ENCODE results near the gene FAIM2. TPM values are rescaled to one million over a fixed set of nuclear protein-coding genes. Genes with fewer than 3 reads are reported as not detected.

Gene FAIM2
- total and polyA plus RNA-seq, 9 of the 15 experiments (the other 6 are each of a cell fraction or from before 2014, with no cell fraction given): 0.01 to 0.10 TPM; not detected in 7

GRCh38 chr12:49828133-49829091, 75.3 kb downstream of the FAIM2 start, which contains the start of gene NCKAP5L (continued):
- TF ChIP-seq FUS (optimal IDR thresholded peaks at IDR 0.05; ENCODE audit: low read depth, low read length) (no peak), PTRF (tag; IDR thresholded peaks at IDR 0.05) (no peak), JUN (IDR thresholded peaks at IDR 0.05; ENCODE audit: borderline replicate concordance, low read depth, low read length) (no peak), JUN (CRISPR knock-in tag; IDR thresholded peaks at IDR 0.05; ENCODE audit: borderline replicate concordance) (peak; percentile 88; the same call in 1 of the 2 replicates), BHLHE40 (IDR thresholded peaks at IDR 0.05; ENCODE audit: low read length) (peak; percentile 85), SPI1 (IDR thresholded peaks at IDR 0.05; ENCODE audit: borderline replicate concordance, low read depth, low read length) (peak; percentile 81), NFIC (IDR thresholded peaks at IDR 0.05) (no peak), KAT7 (CRISPR knock-in tag; IDR thresholded peaks at IDR 0.05; ENCODE audit: borderline replicate concordance) (0 out of 2 replicates have a peak, but pooled peaks have one; percentile 71), ATF7 (IDR thresholded peaks at IDR 0.05) (peak; percentile 70), DPF2 (IDR thresholded peaks at IDR 0.05) (peak; percentile 54; the same call in 1 of the 2 replicates), MAZ (CRISPR knock-in tag; conservative IDR thresholded peaks at IDR 0.05 in 1 of 2, IDR thresholded peaks at IDR 0.05 in 1 of 2) (peak; percentile 88 to 91; a peak in 3 of 4 replicates), RCOR1 (IDR thresholded peaks at IDR 0.05; ENCODE audit: borderline replicate concordance in 1 of 2, low read depth in 2 of 2, low read length in 2 of 2) (peak in 1 of 2 experiments; percentile 52; a peak in 1 of 4 replicates), SREBF2 (CRISPR knock-in tag; IDR thresholded peaks at IDR 0.05) (0 out of 2 replicates have a peak, but pooled peaks have one; percentile 56), MEIS2 (IDR thresholded peaks at IDR 0.05; ENCODE audit: partially characterized antibody) (peak; percentile 6), ETV1 (tag; conservative IDR thresholded peaks at IDR 0.05; ENCODE audit: low read depth) (peak; percentile 82), ZBTB8A (IDR thresholded peaks at IDR 0.05; ENCODE audit: partially characterized antibody) (no peak), POLR2G (IDR thresholded peaks at IDR 0.05; ENCODE audit: low read depth, low read length) (peak; percentile 91)
- TF ChIP-seq, protein P1, sequence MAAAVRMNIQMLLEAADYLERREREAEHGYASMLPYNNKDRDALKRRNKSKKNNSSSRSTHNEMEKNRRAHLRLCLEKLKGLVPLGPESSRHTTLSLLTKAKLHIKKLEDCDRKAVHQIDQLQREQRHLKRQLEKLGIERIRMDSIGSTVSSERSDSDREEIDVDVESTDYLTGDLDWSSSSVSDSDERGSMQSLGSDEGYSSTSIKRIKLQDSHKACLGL (CRISPR knock-in tag; IDR thresholded peaks at IDR 0.05; ENCODE audit: borderline replicate concordance, poor library complexity, severe bottlenecking): peak; percentile 25
- TF ChIP-seq, protein P2, sequence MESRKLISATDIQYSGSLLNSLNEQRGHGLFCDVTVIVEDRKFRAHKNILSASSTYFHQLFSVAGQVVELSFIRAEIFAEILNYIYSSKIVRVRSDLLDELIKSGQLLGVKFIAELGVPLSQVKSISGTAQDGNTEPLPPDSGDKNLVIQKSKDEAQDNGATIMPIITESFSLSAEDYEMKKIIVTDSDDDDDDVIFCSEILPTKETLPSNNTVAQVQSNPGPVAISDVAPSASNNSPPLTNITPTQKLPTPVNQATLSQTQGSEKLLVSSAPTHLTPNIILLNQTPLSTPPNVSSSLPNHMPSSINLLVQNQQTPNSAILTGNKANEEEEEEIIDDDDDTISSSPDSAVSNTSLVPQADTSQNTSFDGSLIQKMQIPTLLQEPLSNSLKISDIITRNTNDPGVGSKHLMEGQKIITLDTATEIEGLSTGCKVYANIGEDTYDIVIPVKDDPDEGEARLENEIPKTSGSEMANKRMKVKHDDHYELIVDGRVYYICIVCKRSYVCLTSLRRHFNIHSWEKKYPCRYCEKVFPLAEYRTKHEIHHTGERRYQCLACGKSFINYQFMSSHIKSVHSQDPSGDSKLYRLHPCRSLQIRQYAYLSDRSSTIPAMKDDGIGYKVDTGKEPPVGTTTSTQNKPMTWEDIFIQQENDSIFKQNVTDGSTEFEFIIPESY (CRISPR knock-in tag; IDR thresholded peaks at IDR 0.05): peak; percentile 79; the same call in 1 of the 2 replicates
- TF ChIP-seq, protein P3, sequence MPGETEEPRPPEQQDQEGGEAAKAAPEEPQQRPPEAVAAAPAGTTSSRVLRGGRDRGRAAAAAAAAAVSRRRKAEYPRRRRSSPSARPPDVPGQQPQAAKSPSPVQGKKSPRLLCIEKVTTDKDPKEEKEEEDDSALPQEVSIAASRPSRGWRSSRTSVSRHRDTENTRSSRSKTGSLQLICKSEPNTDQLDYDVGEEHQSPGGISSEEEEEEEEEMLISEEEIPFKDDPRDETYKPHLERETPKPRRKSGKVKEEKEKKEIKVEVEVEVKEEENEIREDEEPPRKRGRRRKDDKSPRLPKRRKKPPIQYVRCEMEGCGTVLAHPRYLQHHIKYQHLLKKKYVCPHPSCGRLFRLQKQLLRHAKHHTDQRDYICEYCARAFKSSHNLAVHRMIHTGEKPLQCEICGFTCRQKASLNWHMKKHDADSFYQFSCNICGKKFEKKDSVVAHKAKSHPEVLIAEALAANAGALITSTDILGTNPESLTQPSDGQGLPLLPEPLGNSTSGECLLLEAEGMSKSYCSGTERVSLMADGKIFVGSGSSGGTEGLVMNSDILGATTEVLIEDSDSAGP (CRISPR knock-in tag; IDR thresholded peaks at IDR 0.05): peak; percentile 76
- TF ChIP-seq, protein P4, sequence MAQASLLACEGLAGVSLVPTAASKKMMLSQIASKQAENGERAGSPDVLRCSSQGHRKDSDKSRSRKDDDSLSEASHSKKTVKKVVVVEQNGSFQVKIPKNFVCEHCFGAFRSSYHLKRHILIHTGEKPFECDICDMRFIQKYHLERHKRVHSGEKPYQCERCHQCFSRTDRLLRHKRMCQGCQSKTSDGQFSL (CRISPR knock-in tag; IDR thresholded peaks at IDR 0.05): peak; percentile 79
- TF ChIP-seq, protein P4 (tag; IDR thresholded peaks at IDR 0.05): peak in 1 of 2 experiments; percentile 88; a peak in 2 of 4 replicates
